ENCODE results near the gene DNAAF5.

DNA sequence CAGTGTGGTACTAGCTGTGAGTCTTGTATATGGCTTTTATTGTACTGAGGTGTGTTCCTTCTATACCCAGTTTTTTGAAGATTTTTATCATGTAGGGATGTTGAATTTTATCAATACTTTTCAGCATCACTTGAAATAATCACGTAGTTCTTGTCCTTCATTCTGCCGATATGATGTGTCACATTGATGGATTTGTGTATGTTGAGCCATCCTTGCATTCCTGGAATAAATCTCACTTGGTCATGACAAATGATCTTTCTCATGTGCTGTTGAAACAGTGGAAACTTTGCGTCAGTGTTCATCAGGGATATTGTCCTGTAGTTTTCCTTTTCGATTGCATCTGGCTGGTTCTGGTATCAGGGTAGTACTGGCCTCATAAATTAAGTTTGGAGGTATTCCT lies 7.7 kb downstream of the DNAAF5 start:
- TF ChIP-seq POLR2A (IDR thresholded peaks at IDR 0.05): no peak
- TF ChIP-seq, protein P1, sequence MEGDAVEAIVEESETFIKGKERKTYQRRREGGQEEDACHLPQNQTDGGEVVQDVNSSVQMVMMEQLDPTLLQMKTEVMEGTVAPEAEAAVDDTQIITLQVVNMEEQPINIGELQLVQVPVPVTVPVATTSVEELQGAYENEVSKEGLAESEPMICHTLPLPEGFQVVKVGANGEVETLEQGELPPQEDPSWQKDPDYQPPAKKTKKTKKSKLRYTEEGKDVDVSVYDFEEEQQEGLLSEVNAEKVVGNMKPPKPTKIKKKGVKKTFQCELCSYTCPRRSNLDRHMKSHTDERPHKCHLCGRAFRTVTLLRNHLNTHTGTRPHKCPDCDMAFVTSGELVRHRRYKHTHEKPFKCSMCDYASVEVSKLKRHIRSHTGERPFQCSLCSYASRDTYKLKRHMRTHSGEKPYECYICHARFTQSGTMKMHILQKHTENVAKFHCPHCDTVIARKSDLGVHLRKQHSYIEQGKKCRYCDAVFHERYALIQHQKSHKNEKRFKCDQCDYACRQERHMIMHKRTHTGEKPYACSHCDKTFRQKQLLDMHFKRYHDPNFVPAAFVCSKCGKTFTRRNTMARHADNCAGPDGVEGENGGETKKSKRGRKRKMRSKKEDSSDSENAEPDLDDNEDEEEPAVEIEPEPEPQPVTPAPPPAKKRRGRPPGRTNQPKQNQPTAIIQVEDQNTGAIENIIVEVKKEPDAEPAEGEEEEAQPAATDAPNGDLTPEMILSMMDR (IDR thresholded peaks at IDR 0.05): no peak
